OCI-M2 (cell line): ENCODE results near the gene ALG14.
"Not testable (repeated sequence)": the region's sequence is repeated elsewhere in the genome, so short reads cannot be mapped to it uniquely, and the experiment has no call there.

Experiments
- DNase-seq: peaks from one replicate; lab custom pipeline; 2025; ENCODE audit not compliant: unreplicated experiment; lab: John Stamatoyannopoulos, UW

ALG14 gene

DNA sequence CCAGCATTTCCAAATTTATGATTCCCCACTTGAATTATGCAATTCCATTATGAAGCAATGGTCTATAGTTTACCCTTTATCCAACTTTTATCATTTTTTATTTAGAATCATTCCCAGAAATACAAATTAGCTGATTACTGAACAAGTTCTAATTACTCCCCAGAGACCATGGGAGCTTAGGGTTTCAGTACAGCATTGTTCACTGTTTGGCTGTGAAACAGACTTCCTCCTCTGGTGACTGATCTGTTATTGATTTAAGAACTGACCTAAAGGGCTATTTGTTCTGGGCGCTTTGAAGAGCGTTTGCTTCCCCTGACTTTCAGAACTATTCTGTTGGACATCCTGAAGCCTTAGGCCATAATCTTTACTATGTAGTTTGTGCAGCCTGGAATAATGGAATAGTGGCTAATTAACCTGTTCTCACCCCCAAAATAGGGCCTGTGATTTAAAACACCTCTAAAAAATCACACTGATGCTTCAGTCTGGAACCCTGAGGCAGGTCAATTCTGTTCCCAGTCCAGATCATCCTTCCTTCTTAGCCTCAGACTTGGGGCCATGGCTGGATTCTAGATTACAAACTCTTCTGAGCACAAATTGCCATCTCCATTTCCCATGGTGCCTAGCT, 58.7 kb downstream of the ALG14 start:
- no peak for DNase-seq

DNA sequence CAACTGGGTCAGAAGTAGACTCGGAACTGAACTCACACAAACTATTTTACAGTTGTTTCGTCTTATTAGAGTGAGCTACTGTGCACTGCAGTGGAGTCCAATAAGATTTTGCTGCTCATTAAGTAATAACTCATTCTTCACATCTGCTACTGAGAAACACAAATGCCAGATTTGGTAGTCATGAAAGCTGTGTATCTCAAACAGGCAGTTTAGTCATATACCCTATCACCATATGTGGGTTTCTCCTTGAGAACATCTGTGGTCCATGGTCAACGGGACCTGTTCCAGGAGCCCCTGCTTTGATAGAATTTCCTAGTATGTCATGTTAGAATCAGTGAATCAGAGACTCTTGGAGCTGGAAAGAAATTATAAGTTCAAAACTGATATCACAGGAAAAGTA, 60.4 kb downstream of the ALG14 start:
- no peak for DNase-seq

DNA sequence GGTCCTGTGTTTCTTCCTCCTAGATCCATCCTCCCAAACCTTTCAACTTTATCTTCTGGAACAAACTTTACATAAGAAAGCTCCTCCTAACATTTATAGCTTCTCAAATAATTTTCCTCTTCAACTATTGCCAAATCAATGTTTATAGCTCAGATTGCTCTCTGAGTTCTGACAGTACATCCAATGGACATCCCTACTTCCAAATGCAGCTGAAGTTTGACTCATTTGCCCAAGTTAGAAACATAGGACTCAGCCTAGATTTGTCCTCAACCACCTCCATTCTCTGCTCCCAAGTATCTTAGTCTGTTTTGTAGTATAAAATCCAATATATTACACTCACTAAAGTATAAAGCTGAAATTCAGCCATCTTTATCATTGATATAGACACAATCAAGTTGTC, 62.6 kb downstream of the ALG14 start:
- DNase-seq: no peak

DNA sequence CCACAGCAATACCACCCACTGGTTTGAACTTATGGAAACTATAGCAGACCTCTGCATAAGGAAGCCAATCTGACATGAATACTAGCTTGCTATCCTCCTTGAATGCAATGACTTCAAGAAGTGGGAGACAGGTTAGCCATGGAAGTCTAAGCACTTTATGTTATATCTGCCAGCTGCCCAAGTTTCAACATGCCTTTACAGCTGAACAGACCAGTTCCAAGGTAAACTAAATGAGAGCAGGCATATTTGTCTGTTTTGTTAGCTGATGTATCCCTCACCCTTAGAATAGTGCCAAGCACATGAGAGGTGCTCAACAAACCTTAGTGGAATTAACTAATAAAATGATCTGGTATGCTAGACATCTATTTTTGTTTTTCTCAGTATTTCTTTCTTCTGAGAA, 65.1 kb downstream of the ALG14 start:
- DNase-seq: no peak

DNA sequence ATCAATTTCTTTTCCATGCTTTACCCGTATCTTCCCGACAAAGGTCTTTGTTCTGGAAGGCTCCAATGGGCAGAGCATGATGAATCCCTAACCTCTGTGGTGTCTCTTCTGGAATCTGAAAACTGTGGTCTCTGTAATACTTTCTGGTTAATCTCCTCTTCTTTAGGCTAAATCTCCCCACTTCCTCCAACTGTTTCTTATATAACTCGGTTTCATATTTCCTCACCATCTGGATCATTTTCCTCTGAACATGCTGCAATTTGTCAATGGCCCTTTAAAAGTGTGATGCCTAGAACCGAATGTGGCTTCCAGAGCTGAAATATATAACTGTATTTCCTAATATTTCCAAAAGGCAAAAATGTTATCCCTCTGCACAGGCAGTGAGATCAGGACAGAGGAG, 66.1 kb downstream of the ALG14 start:
- DNase-seq: no peak

DNA sequence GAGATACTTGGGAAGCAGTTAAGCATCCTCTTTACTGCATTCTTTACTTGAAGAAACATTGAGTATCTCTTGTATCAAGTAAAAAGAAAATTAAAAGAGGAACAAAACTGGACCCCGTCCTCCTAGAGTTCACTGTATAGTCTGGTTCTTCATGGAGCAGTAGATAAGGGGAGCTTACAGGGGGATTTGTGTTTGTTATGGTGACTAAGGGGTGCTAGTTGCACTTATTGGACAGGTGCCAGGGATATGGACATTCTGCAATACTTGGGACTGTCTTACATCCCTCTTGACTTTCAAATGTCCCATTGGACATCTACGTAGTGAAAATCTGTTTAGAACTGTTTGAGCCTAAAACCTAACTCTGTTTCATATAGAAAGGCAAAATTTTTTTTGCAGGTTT, 67.2 kb downstream of the ALG14 start:
- no peak for DNase-seq

DNA sequence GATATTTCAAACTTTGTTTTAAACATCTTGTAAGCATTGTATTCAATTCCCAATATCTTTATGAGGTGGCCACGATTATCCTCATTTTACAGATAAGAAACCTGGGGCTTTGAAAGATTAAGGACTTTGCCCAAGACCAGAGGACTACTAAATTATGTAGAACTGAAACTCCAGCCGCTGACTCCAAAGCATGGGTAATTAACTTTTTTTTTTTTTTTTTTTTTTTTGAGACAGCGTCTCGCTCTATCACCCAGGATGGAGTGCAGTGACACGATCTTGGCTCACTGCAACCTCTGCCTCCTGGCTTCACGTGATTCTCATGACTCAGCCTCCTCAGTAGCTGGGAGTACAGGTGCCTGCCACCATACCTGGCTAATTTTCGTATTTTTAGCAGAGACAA, 68.7 kb downstream of the ALG14 start:
- no peak for DNase-seq

DNA sequence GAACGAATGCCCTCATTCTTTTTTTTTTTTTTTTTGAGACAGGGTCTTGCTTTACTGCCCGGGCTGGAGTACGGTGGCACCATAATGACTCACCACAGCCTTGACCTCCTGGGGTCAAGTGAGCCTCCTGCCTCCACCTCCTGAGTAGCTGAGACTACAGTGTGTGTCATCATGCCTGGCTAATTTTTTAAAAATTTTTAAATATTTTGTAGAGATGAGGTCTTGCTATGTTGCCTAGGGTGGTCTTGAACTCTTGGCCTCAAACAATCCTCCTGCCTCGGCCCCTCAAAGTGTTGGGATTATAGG, 69.4 kb downstream of the ALG14 start:
- DNase-seq: no peak

DNA sequence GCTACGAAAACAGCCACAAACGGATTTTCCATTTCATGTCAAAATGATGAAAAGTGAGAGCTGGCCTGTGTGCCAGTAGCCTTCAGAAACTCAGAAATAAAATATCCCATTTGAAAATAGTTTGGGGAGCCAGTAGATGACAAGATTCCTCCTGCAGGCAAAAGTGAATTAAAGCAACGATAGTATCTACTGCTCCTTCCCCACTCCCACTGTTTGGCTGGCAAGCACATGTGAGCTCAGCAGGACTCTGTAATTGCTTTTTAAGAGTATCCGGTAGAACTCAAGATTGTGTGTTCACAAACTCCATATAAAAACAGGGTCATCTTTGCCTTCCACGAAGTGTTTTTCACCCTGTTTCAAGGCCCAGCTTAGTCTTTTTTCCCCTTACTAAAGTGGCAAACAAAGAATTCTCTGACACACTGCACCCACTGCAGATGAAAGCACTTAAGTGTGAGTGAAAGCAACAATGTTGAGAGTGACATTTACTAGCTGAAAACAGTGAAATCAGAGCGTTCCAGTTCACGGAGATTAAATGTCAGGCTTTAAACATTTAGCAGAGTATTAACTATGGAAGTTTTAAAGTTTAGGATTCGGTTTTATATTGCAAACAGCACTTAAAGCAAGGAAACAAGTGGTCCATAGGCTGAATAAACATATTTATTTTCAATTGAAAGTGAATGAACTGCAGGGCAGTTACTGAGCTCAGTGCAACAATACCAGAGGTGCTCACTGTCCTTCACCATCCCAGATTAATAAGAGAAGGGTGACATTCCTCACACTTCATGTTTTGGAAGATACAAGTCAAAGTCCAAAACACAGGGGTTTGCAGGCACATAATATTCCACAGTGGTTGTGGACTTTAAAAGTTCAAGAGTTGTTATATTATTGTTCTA, 70.0 kb downstream of the ALG14 start:
- no peak for DNase-seq

DNA sequence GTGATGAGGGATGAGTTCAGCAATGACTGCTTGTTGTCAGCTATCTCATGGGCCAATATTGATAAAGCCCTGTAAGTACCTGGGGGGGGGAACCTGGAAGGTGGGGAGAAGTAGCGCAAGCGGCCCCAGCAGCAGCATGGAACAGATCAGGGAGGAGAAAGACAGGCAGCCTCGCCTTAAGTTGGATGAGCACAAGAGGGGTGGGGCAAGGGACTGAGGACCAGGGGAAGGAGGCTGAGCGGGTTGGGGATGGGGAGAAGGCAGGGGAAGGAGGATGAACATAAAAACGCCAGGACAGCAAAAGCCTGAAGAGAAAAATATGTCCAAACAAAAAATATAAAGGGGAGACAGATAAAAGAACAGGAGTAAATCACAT, 70.6 kb downstream of the ALG14 start:
- no peak for DNase-seq

DNA sequence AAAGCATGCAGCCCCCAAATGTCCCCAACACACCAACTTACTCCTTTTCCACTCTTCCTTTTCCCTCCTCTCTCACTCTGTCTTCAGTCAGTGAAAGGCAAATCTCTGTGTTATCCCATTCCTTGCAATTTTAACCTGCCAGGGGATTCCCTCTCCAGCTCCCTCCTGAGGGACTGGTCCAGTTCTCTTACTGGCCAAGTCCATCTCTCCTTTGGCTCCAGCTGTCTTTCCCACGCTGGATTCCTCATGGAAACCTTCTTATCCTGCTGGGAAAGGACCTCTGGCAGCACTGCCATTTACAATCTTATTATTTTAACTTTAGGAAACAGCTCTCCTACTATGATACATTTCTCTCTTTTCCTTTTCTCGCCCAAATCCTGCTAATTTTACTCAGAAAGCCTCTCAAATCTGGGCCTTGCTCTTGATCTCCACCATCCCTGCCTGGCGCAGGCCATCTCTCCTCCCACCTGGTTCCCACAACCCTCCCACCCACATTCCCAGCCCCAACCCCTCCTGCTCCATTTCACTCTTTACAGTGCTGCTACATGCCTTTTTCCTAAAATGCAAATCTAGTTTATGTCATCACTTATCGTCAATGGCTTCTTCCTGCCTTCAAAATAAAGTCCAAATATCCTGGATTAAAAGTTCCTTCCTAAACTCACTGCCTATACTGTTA, 73.2 kb downstream of the ALG14 start:
- DNase-seq: no peak

DNA sequence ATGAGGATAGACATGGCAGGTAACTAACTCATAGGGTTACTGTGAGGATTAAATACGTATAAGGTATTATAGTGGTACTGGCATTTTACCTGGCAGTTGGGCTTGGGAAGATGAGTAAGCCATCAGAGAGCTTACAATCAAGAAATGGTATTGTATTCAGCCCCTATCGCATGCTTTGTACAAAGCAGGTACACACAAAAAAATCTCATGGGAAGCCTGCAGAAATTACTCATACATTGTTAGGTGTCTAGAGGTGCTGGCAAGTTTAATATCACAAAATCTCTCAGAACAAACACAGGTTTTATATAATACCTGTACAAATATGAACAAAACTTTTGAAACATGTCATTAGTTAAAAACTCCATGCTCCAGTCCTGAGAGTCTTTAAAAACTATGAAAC, 74.0 kb downstream of the ALG14 start:
- no peak for DNase-seq

DNA sequence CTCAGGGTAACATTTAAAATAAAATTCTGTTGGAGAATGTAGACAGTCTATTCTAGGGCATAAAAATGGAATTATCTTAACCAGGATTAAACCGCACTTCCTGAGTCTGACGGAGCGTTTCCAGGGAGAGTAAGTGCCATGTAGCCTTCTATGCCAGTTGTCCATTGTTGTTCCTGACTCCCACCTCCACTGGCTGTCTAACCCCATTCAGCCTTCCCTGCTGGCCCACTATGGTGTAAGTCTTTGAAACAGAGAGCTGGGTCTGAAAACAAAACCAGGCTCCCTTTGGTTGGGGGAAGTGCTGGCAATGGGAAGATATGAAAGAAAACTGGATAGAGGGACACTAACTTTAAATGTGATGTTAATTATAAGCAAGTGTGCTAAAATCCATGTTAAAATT, 74.6 kb downstream of the ALG14 start:
- no peak for DNase-seq

DNA sequence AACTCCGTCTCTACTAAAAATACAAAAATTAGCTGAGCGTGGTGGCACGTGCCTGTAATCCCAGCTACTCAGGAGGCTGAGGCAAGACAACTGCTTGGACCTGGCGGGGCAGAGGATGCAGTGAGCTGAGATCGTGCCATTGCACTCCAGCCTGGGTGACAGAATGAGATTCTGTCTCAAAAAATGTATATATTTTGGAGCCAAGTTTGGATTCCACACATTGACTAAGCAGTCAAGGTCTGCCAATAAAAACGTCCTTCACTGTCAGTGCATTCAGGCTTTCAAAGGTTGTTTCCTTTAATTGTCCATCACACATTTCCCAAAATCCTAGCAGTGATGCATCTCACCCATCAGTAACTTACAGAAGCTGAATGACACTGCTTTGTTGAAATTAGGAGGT, 77.2 kb downstream of the ALG14 start:
- not testable (repeated sequence) for DNase-seq

DNA sequence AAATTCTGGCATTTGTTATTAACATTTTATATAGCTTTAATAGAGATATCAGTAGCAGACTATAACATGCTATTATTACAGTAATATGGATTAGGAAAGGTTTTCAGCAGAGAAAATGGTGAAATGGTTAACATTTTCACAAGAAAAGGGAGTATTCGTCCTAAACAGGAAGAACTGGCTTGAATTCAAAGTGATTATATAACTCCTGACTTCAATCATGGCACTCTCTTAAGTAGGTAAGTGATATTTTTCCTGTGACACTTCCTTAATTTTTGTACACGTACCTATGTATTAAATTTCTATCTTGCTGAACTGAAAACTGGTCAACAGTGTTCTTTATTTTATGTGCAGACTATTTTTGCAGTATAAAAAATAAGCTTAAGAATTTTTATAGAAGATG, 77.9 kb downstream of the ALG14 start:
- DNase-seq: no peak

DNA sequence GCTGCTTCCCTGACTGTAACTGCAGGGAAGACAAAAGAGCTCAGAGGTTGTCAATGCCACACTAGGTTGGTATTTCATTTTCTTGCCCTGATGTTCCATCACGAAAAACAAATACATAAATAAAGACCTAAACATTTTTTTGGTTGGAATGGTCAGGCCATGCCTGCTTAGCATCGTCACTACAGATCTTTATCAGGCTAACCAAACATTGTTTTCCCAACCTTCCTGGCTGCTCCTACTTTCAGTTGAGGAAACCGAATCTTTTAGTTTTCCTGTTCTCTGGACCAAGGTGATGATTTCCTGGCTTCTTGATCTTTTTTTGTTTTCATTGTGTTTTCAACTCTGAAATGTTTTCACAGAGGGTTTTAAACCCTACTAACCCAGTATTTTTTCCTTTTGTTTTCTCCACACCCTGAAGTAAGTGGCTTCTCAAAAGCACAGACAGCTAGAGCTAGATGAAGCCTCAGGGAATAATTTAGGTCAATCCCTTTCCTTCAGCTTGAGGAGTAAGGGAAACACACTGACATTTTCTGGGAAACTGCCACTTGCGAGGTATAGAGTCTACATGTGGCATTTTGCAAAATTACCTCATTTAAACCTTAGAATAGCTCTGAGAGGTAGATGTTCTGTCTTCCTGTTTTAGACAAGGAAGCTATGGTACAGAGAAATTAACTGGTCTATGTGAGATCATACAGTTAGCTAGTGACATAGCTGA, 78.7 kb downstream of the ALG14 start:
- no peak for DNase-seq

DNA sequence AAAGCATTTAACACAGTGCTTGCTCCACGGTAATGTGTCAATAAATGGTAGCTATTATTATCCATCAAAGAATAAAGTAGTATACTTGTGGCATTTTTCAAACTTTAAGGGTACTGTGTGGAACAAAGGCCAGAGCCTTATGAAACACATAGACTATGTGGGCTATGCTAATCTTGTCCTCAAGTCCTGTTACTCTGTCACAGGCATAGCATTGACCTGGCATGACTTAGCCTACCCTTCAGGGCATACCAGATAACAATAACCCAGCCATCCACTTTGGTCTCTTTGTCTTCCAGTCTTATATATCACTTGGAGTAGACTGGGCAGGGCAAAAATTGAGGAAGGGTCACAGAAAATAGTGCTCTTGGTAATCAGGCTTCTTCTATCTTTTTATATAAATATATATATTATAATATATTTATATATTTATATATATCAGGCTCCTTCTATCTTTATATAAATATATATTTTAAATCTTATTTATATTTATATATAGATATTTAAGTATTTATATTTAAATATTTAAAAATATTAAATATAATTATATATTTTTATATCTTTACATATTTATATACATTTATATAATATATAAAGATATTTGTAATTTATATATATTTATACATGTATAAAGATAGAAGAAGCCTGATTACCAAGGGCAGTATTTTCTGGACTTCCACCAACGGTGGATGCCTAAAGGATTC, 79.7 kb downstream of the ALG14 start:
- DNase-seq: no peak

DNA sequence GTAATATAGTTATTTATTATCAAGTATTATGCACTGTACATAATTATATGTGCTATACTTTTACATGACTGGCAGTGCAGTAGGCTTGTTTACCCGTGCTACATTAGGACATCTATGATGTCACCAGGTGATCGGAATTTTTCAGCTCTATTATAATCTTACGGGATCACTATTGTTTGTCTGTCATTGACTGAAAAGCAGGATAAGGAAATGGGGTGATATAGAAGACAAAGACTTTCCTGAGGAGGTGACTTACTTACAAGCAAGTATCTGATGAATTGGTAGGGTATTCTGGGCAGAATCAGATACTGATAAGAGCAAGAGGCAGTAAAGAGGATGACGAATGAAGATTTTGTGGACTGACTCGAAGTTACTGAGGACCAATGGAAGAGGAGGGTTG, 80.6 kb downstream of the ALG14 start:
- DNase-seq: no peak

DNA sequence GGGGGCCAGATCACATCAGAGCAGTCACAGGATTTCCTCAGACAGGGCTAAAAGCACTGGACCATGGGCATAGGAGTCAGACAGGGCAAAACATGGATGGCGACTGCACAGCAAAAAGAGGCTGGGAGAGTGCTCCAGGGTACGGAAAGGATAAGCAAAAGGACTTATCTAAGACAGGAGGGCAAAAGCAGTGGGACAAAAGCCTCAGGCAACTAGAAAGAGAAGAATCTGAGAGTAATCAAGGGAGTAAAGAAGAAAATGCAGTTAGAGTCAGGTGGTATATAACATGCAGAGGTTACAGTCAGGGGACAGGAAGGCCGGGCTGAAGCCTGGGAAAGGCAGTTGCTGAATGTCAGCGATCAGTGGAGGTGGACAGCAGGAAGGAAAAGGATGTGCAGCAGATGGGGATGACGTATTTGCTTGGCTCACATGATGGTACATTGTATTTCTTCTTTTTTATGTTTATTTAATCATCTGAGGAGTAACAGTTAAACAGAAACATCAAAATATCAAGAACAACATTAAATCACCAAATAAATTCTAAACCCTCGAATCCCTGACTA, 82.8 kb downstream of the ALG14 start:
- DNase-seq: no peak

DNA sequence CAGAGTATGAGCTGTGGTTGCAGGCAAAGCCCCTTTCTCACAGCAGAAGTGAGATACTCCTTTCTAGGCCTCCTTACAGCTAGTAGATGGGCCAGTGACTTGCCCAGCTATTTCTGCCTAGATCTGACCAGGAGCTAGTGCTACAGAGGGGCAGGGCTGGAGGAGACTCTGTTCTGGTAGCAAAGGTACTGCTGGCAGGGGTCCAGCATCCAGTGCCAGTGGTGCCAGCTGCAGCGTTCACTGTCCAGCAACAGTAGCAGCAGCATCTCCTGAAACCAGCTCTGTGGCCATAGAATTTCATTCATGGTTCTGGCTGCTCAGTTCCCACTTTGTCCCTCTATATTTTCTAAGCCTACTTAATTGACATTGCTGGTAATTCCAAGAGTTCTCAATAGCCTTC, 83.4 kb downstream of the ALG14 start:
- DNase-seq: no peak

DNA sequence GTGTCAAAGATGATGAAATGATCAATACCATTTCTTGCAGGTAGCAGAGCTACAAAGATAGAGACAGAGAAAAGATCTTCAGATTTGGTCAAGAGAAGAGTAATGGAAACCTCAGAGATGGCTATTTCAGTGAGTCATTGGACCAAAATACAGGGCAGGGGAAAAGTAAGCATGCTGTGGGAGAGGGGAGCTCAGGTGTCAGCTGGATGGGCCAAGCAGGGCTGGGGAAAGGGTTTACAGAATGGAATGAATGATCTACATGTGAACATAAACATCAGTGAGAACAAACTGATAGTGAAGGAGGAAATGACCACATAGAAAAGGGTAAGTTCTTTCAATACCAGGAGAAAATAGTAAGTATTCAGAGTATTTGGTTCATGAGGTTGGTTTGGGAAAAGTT, 84.4 kb downstream of the ALG14 start:
- no peak for DNase-seq
